HFFc6 (cell line): ENCODE results near the gene APOL5. TPM values are rescaled to one million over a fixed set of nuclear protein-coding genes. Genes with fewer than 3 reads are reported as not detected.

ENCODE experiments used
- DNase-seq: peaks from one replicate; pipeline ENCODE4 v3.0.0-alpha.2; 2018
- H3K27ac Mint-ChIP-seq: 2 replicates; pipeline ENCODE4 v1.8.0; 2020; ENCODE audit warnings: mild to moderate bottlenecking, mixed read lengths
- H3K27me3 Mint-ChIP-seq: 2 replicates; pipeline ENCODE4 v1.8.0; 2021; ENCODE audit warnings: mild to moderate bottlenecking, moderate library complexity, mixed read lengths; ENCODE audit not compliant: insufficient read depth
- H3K36me3 Mint-ChIP-seq: 2 replicates; pipeline ENCODE4 v1.8.0; 2021; ENCODE audit warnings: low read depth, mixed read lengths
- H3K4me1 Mint-ChIP-seq: 2 replicates; pipeline ENCODE4 v1.8.0; 2020; ENCODE audit warnings: low read depth, mixed read lengths
- H3K4me3 Mint-ChIP-seq: 2 replicates; pipeline ENCODE4 v1.8.0; 2020; ENCODE audit warnings: mild to moderate bottlenecking, moderate library complexity, mixed read lengths
- H3K9me3 Mint-ChIP-seq: 2 replicates; pipeline ENCODE4 v1.8.0; 2020; ENCODE audit warnings: mild to moderate bottlenecking, mixed read lengths
- CTCF ChIP-seq: fragments of 200-600 bp; sonication (generic); IDR thresholded peaks from 2 replicates; pipeline ENCODE4 v1.5.0; 2021; ENCODE audit warnings: antibody characterized with exemption, mild to moderate bottlenecking
- total RNA-seq, 6 experiments: library from RNA; stranded (reverse); fragmentation: NEBNext Ultra II Directional; extraction: Animal tissue kit (Norgen Biotek cat#: 25700); gene quantifications; 2 replicates in 1 of 6; 3 replicates in 5 of 6; pipeline ENCODE4 v1.2.3, GENCODE V29; 2021

APOL5 gene
- total RNA-seq, 6 experiments from 2014 or later, result not detected

- Mint-ChIP-seq H3K36me3 (no peaks in the 10 kb centered on the region), H3K9me3 (no peaks in the 10 kb centered on the region), H3K4me3 (no peak overlapping the region), H3K4me1 (peaks cover 6% of the 10 kb centered on the region; the same call in 1 of the 2 replicates), H3K27ac (no peak overlapping the region), H3K27me3 (peaks cover 2% of the 10 kb centered on the region)
- no peak for DNase-seq
- no peak for TF ChIP-seq CTCF
Observed at GRCh38 chr22:35726398-35726797, 8.7 kb downstream of the APOL5 start.

GRCh38 chr22:35726933-35727332, 9.3 kb downstream of the APOL5 start:
- H3K4me1 Mint-ChIP-seq, result peaks cover 6% of the 10 kb centered on the region; the same call in 1 of the 2 replicates
- H3K9me3 Mint-ChIP-seq, result no peaks in the 10 kb centered on the region
- no peak overlapping the region for H3K4me3 Mint-ChIP-seq
- H3K36me3 Mint-ChIP-seq, result no peaks in the 10 kb centered on the region
- H3K27ac Mint-ChIP-seq, result no peak overlapping the region
- H3K27me3 Mint-ChIP-seq, result peaks cover 4% of the 10 kb centered on the region
- no peak for TF ChIP-seq CTCF
- DNase-seq, result no peak

- Mint-ChIP-seq H3K4me1 (peaks cover 6% of the 10 kb centered on the region; the same call in 1 of the 2 replicates), H3K4me3 (no peak overlapping the region), H3K27me3 (peaks cover 8% of the 10 kb centered on the region), H3K27ac (no peak overlapping the region), H3K9me3 (no peaks in the 10 kb centered on the region), H3K36me3 (no peaks in the 10 kb centered on the region)
- no peak for TF ChIP-seq CTCF
- DNase-seq, result no peak
Observed at GRCh38 chr22:35727436-35727835, 9.8 kb downstream of the APOL5 start.

GRCh38 chr22:35728639-35729308, 11.1 kb downstream of the APOL5 start:
- Mint-ChIP-seq H3K4me3 (no peak overlapping the region), H3K9me3 (no peaks in the 10 kb centered on the region), H3K36me3 (no peaks in the 10 kb centered on the region), H3K4me1 (no peaks in the 10 kb centered on the region), H3K27me3 (peaks cover 8% of the 10 kb centered on the region), H3K27ac (no peak overlapping the region)
- DNase-seq, result no peak
- no peak for TF ChIP-seq CTCF

- H3K4me3 Mint-ChIP-seq, result no peak overlapping the region
- no peaks in the 10 kb centered on the region for H3K36me3 Mint-ChIP-seq
- H3K27me3 Mint-ChIP-seq, result peaks cover 8% of the 10 kb centered on the region
- no peak for TF ChIP-seq CTCF
- DNase-seq, result no peak
- no peaks in the 10 kb centered on the region for H3K4me1 Mint-ChIP-seq
- no peaks in the 10 kb centered on the region for H3K9me3 Mint-ChIP-seq
- H3K27ac Mint-ChIP-seq, result no peak overlapping the region
Observed at GRCh38 chr22:35729309-35729698, 11.6 kb downstream of the APOL5 start.
